Right lobe of liver (tissue), 4 donors: ENCODE data around the gene NBDY.
"Not testable (repeated sequence)": the region's sequence is repeated elsewhere in the genome, so short reads cannot be mapped to it uniquely, and the experiment has no call there.

Source experiments
- CTCF ChIP-seq, 4 donors: fragments of 200-600 bp in 3 of 4; fragments of 450-650 bp in 1 of 4; IDR thresholded peaks; one replicate each; pipeline versions ENCODE4 v1.5.1 to v1.8.0; 2016 to 2022; ENCODE audit warnings: antibody characterized with exemption in 4 of 4, mild to moderate bottlenecking in 2 of 4
- POLR2A ChIP-seq: fragments of 450-650 bp; IDR thresholded peaks from one replicate; pipeline ENCODE4 v1.6.1; 2017; ENCODE audit warnings: antibody characterized with exemption, mild to moderate bottlenecking
- donor health status: DM: no; HTN: no; CAD: no.
- donor health status: DM: no; HTN: no; CAD: no.
- donor health status: DM: no; HTN: yes; CAD: no.

- not testable (repeated sequence) for TF ChIP-seq CTCF (IDR thresholded peaks at IDR 0.05); POLR2A
Observed at GRCh38 chrX:56778099-56778923, 49.3 kb downstream of the NBDY start.
